DOHH2 (cell line): Measurements from ENCODE around the gene RCC2.

Source experiments
- EZH2phosphoT487 ChIP-seq: fragments of 200-600 bp; sonication (generic); IDR thresholded peaks from 2 replicates; pipeline ENCODE4 v1.6.1; 2017; ENCODE audit warnings: borderline replicate concordance, mild to moderate bottlenecking, antibody characterized with exemption, low read length, moderate library complexity, mixed read lengths
- TF ChIP-seq, protein P1 (sequence below): fragments of 200-600 bp; sonication (generic); IDR thresholded peaks from one replicate; pipeline ENCODE4 v1.5.1; 2014; ENCODE audit warnings: antibody characterized with exemption, mild to moderate bottlenecking, low read depth, low read length; ENCODE audit not compliant: poor library complexity, severe bottlenecking

DNA sequence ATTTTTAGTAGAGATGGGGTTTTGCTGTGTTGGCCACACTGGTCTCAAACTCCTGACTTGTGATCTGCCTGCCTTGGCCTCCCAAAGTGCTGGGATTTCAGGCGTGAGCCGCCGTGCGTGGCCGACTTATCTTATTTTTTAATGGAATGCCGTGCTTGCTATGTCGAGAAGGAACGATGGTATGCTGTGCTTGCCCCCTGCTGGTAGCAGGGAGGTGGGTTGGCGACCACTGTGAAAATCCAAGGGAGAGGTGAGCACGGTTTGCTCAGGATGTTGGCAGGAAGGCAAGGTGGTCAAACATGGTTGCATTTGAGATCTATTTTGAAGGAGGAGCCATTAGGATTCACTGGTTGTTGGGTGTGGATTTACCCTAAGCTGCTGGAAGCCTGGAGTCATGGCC is 45.8 kb upstream of the RCC2 start:
- TF ChIP-seq, protein P1, sequence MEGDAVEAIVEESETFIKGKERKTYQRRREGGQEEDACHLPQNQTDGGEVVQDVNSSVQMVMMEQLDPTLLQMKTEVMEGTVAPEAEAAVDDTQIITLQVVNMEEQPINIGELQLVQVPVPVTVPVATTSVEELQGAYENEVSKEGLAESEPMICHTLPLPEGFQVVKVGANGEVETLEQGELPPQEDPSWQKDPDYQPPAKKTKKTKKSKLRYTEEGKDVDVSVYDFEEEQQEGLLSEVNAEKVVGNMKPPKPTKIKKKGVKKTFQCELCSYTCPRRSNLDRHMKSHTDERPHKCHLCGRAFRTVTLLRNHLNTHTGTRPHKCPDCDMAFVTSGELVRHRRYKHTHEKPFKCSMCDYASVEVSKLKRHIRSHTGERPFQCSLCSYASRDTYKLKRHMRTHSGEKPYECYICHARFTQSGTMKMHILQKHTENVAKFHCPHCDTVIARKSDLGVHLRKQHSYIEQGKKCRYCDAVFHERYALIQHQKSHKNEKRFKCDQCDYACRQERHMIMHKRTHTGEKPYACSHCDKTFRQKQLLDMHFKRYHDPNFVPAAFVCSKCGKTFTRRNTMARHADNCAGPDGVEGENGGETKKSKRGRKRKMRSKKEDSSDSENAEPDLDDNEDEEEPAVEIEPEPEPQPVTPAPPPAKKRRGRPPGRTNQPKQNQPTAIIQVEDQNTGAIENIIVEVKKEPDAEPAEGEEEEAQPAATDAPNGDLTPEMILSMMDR: peak; percentile 38
- no peak for TF ChIP-seq EZH2phosphoT487
